OCI-LY7 (cell line): ENCODE results near the gene AHSA1. TPM values are rescaled to one million over a fixed set of nuclear protein-coding genes. Genes with fewer than 3 reads are reported as not detected.

Source experiments
- BruUV-seq: library from RNA; stranded (reverse); fragments of 400-500 nt; replicated peaks from 2 replicates; lab custom pipeline; 2021; lab: Mats Ljungman, UMichigan
- CTCF ChIA-PET: fragments of 300-600 bp; sonication (Branson Sonifier 250); formaldehyde crosslinking; loops from one replicate; lab custom pipeline; 2022; ENCODE audit warnings: antibody characterized with exemption; ENCODE audit not compliant: unreplicated experiment; lab: Charles Lee
- POLR2A ChIA-PET: fragments of 300-600 bp; sonication (Branson Sonifier 250); formaldehyde crosslinking; loops from one replicate; lab custom pipeline; 2022; ENCODE audit warnings: antibody characterized with exemption; lab: Charles Lee
- DNase-seq: peaks from one replicate; pipeline ENCODE4 v3.0.0-alpha.2; 2015; ENCODE audit warnings: low spot score
- H2AFZ ChIP-seq: fragments of 200-600 bp; sonication (generic), shearing (Covaris generic); 2 replicates; pipeline ENCODE4 v1.6.1; 2014; ENCODE audit warnings: mild to moderate bottlenecking, antibody characterized with exemption, low read length, moderate library complexity
- H3K27ac ChIP-seq: fragments of 200-600 bp; sonication (generic); 2 replicates; pipeline ENCODE4 v1.5.1; 2014; ENCODE audit warnings: mixed run types, low read depth, mild to moderate bottlenecking, moderate library complexity, low read length, inconsistent platforms; ENCODE audit not compliant: poor library complexity, severe bottlenecking
- H3K36me3 ChIP-seq: fragments of 200-600 bp; sonication (generic); 2 replicates; pipeline ENCODE4 v1.6.1; 2014; ENCODE audit warnings: mild to moderate bottlenecking, antibody characterized with exemption, low read length, moderate library complexity, mixed read lengths; ENCODE audit not compliant: insufficient read depth
- H3K4me1 ChIP-seq: fragments of 200-600 bp; sonication (generic); 2 replicates; pipeline ENCODE4 v1.5.1; 2014; ENCODE audit warnings: mild to moderate bottlenecking, low read length; ENCODE audit not compliant: insufficient read depth, poor library complexity, severe bottlenecking
- H3K4me2 ChIP-seq: fragments of 200-600 bp; sonication (generic); 2 replicates; pipeline ENCODE4 v1.6.1; 2014; ENCODE audit warnings: mild to moderate bottlenecking, low read length
- H3K4me3 ChIP-seq: fragments of 200-600 bp; sonication (generic); 2 replicates; pipeline ENCODE4 v1.5.1; 2014; ENCODE audit warnings: mild to moderate bottlenecking, low read depth, low read length; ENCODE audit not compliant: poor library complexity, severe bottlenecking
- H3K79me2 ChIP-seq: fragments of 200-600 bp; sonication (generic); 2 replicates; pipeline ENCODE4 v1.6.1; 2016; ENCODE audit warnings: low read depth, mild to moderate bottlenecking, low read length, moderate library complexity, mixed read lengths; ENCODE audit not compliant: insufficient read depth
- H3K9me2 ChIP-seq: fragments of 200-600 bp; sonication (generic); 2 replicates; pipeline ENCODE4 v1.6.1; 2016; ENCODE audit warnings: mild to moderate bottlenecking, low read length, mixed read lengths; ENCODE audit not compliant: insufficient read depth
- H3K9me3 ChIP-seq: fragments of 200-600 bp; sonication (generic); 2 replicates; pipeline ENCODE4 v1.6.1; 2014; ENCODE audit warnings: mild to moderate bottlenecking, mixed run types, low read length, mixed read lengths
- H4K20me1 ChIP-seq: fragments of 200-600 bp; sonication (generic); 2 replicates; pipeline ENCODE4 v1.6.1; 2014; ENCODE audit warnings: mild to moderate bottlenecking, antibody characterized with exemption, low read length, moderate library complexity, mixed read lengths; ENCODE audit not compliant: insufficient read depth
- CTCF ChIP-seq: fragments of 200-600 bp; sonication (generic); conservative IDR thresholded peaks from 2 replicates; pipeline ENCODE4 v1.5.1; 2014; ENCODE audit warnings: mild to moderate bottlenecking, antibody characterized with exemption, low read length, moderate library complexity, mixed read lengths
- EZH2phosphoT487 ChIP-seq: fragments of 200-600 bp; sonication (generic); IDR thresholded peaks from 2 replicates; pipeline ENCODE4 v1.6.1; 2018; ENCODE audit warnings: low read depth, borderline replicate concordance, mild to moderate bottlenecking, mixed run types, antibody characterized with exemption, low read length, moderate library complexity, mixed read lengths
- intact Hi-C: fragments of 100-400 bp; cut with micrococcal nuclease; formaldehyde crosslinking; loops from one replicate; pipeline ENCODE4 v1.10.0; 2022; ENCODE audit not compliant: unreplicated experiment
- total RNA-seq, 2 experiments: library from RNA; depleted of rRNA in 1 of 2; stranded (reverse); fragments of >200 nt in 1 of 2; shearing (Covaris generic) in 1 of 2; gene quantifications; 2 replicates each; pipeline ENCODE4 v1.2.3, GENCODE V29; 2014 to 2022

The AHSA1 gene
- total RNA-seq, 2 experiments from 2014 or later, result 182 to 269 TPM

GRCh38 chr14:77475432-77476115 is 17.7 kb downstream of the AHSA1 start:
- Histone ChIP-seq H3K79me2 (no peaks in the 10 kb centered on the region), H3K4me3 (no peak overlapping the region), H3K36me3 (no peaks in the 10 kb centered on the region), H2AFZ (no peak overlapping the region), H3K27ac (no peak overlapping the region), H3K9me2 (no peaks in the 10 kb centered on the region), H3K4me1 (peaks cover 4% of the 10 kb centered on the region), H3K9me3 (no peaks in the 10 kb centered on the region), H3K4me2 (no peak overlapping the region), H4K20me1 (no peaks in the 10 kb centered on the region)
- DNase-seq, result no peak
- intact Hi-C loops, result no loop called here
- no TSS peak for BruUV-seq
- POLR2A ChIA-PET, result no interaction called here
- CTCF ChIA-PET, result no interaction called here
- no peak for TF ChIP-seq EZH2phosphoT487
- no peak for TF ChIP-seq CTCF

- H3K4me2 ChIP-seq, result no peak overlapping the region
- H3K9me2 ChIP-seq, result no peaks in the 10 kb centered on the region
- H3K36me3 ChIP-seq, result no peaks in the 10 kb centered on the region
- TF ChIP-seq EZH2phosphoT487, result no peak
- no peak for TF ChIP-seq CTCF
- POLR2A ChIA-PET, result interaction anchor here (0.6 kb wide), 1 partner anchor 19 kb away, joined by 3 read pairs; no protein-coding TSS in a partner anchor
- H3K4me3 ChIP-seq, result no peak overlapping the region
- H3K27ac ChIP-seq, result no peak overlapping the region
- DNase-seq, result no peak
- intact Hi-C loops, result no loop called here
- H3K79me2 ChIP-seq, result no peaks in the 10 kb centered on the region
- H3K9me3 ChIP-seq, result no peaks in the 10 kb centered on the region
- BruUV-seq, result no TSS peak
- peaks cover 4% of the 10 kb centered on the region for H3K4me1 ChIP-seq
- no peaks in the 10 kb centered on the region for H4K20me1 ChIP-seq
- CTCF ChIA-PET, result interaction anchor here (0.9 kb wide), 1 partner anchor 10 kb away, joined by 3 read pairs; no protein-coding TSS in a partner anchor
- no peak overlapping the region for H2AFZ ChIP-seq
Measured at GRCh38 chr14:77478029-77478428, 20.1 kb downstream of the AHSA1 start.

GRCh38 chr14:77478796-77479195 is 20.9 kb downstream of the AHSA1 start:
- no peaks in the 10 kb centered on the region for H3K79me2 ChIP-seq
- no peaks in the 10 kb centered on the region for H3K36me3 ChIP-seq
- no peak overlapping the region for H3K27ac ChIP-seq

More at GRCh38 chr14:77478796-77479195, 20.9 kb downstream of the AHSA1 start:
- DNase-seq, result peak; percentile 31
- Histone ChIP-seq H3K4me2 (no peak overlapping the region), H4K20me1 (no peaks in the 10 kb centered on the region), H3K4me3 (no peak overlapping the region), H2AFZ (no peak overlapping the region), H3K9me2 (no peaks in the 10 kb centered on the region), H3K4me1 (peaks cover 4% of the 10 kb centered on the region), H3K9me3 (no peaks in the 10 kb centered on the region)
- ChIA-PET POLR2A (interaction anchor here (0.6 kb wide), 1 partner anchor 18 kb away, joined by 3 read pairs; no protein-coding TSS in a partner anchor), CTCF (interaction anchor here (0.7 to 0.9 kb wide), 2 partner anchors 11 to 312 kb away, joined by 3 read pairs; no protein-coding TSS in a partner anchor)
- BruUV-seq, result no TSS peak
- TF ChIP-seq CTCF, result no peak
- no peak for TF ChIP-seq EZH2phosphoT487
- intact Hi-C loops, result no loop called here
